Activated CD4-positive, alpha-beta T cell treated with anti-CD3 and anti-CD28 coated beads, Interleukin-2, amount 10 ng/mL, durations not matched to agents 7 days and 5 days (primary cell): ENCODE data around the gene SIDT1. TPM values are rescaled to one million over a fixed set of nuclear protein-coding genes. Genes with fewer than 3 reads are reported as not detected.
A peak's percentile ranks its signal among the peaks of the same experiment; 100 is the strongest.

Experiments used
- CTCF ChIA-PET: fragments of 350-600 bp; sonication (Branson Sonifier 250); formaldehyde crosslinking; loops from one replicate; lab custom pipeline; 2021; ENCODE audit warnings: antibody characterized with exemption; lab: Charles Lee
- POLR2A ChIA-PET: fragments of 350-600 bp; sonication (Branson Sonifier 250); formaldehyde crosslinking; loops from one replicate; lab custom pipeline; 2021; ENCODE audit warnings: antibody characterized with exemption; lab: Charles Lee
- DNase-seq: peaks from one replicate; pipeline ENCODE4 v3.0.0-alpha.2; 2020
- H3K27ac Mint-ChIP-seq: one replicate; pipeline ENCODE4 v1.8.0; 2021; ENCODE audit warnings: mild to moderate bottlenecking, moderate library complexity, mixed read lengths
- H3K27me3 Mint-ChIP-seq: one replicate; pipeline ENCODE4 v1.8.0; 2021; ENCODE audit warnings: mixed read lengths
- H3K36me3 Mint-ChIP-seq: one replicate; pipeline ENCODE4 v1.8.0; 2021; ENCODE audit warnings: low read depth, mixed read lengths
- H3K4me1 Mint-ChIP-seq: one replicate; pipeline ENCODE4 v1.8.0; 2021; ENCODE audit warnings: mixed read lengths
- H3K4me3 Mint-ChIP-seq: one replicate; pipeline ENCODE4 v1.8.0; 2021; ENCODE audit warnings: mild to moderate bottlenecking, moderate library complexity, mixed read lengths
- H3K9me3 Mint-ChIP-seq: one replicate; pipeline ENCODE4 v1.8.0; 2021; ENCODE audit warnings: mixed read lengths
- total RNA-seq, 2 experiments: library from RNA; stranded (reverse); gene quantifications; one replicate each; pipeline ENCODE4 v1.2.3, GENCODE V29; 2021

SIDT1 gene
- total RNA-seq, 2 experiments from 2014 or later, result 31.6 TPM

DNA sequence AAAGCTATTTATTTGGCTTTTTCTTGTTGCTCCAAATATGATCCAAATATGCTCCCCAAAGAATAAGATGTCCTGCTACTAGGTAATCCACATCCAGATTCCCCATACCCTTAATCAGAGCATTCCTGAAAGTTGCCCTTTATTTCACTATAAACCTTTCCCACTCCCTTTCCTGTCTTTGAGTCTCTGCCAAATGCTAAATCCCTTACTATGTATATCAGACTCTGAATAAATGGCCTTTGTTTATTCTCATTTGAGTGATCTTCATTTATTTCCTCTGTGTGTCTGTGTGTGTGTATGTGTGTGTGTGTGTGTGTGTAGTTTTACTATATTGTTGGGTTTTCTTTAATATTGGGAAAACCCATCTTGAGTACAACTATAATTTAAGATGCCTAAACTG, 10.4 kb upstream of the SIDT1 start:
- DNase-seq, result no peak
- CTCF ChIA-PET, result no interaction called here
- Mint-ChIP-seq H3K36me3 (no peaks in the 10 kb centered on the region), H3K4me1 (peaks cover under 1% of the 10 kb centered on the region), H3K4me3 (no peak overlapping the region), H3K27me3 (peaks cover 39% of the 10 kb centered on the region), H3K9me3 (no peaks in the 10 kb centered on the region), H3K27ac (no peak overlapping the region)
- POLR2A ChIA-PET, result no interaction called here

DNA sequence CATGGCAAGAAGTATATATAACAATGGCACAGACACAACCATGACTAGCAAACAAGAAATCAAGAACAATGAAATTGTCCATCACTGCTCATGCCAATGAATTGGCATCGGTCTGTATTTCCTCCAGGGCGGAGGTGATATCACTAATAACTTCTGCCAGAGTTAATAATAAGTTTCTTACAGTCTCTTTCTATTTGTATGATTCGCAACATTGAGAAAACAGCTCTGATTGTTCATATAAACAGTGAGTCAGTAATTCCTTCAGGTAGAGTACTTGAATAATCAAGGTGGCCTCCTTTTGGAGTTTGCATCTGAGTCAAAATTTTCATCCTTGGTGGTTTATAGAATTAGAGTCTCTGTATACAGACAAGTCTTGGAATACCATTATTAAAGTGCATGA, 9.1 kb upstream of the SIDT1 start:
- no peaks in the 10 kb centered on the region for H3K4me1 Mint-ChIP-seq
- ChIA-PET CTCF (no interaction called here), POLR2A (no interaction called here)
- H3K27me3 Mint-ChIP-seq, result peaks cover 40% of the 10 kb centered on the region
- DNase-seq, result no peak
- no peak overlapping the region for H3K27ac Mint-ChIP-seq
- H3K4me3 Mint-ChIP-seq, result no peak overlapping the region
- H3K9me3 Mint-ChIP-seq, result no peaks in the 10 kb centered on the region
- no peaks in the 10 kb centered on the region for H3K36me3 Mint-ChIP-seq

DNA sequence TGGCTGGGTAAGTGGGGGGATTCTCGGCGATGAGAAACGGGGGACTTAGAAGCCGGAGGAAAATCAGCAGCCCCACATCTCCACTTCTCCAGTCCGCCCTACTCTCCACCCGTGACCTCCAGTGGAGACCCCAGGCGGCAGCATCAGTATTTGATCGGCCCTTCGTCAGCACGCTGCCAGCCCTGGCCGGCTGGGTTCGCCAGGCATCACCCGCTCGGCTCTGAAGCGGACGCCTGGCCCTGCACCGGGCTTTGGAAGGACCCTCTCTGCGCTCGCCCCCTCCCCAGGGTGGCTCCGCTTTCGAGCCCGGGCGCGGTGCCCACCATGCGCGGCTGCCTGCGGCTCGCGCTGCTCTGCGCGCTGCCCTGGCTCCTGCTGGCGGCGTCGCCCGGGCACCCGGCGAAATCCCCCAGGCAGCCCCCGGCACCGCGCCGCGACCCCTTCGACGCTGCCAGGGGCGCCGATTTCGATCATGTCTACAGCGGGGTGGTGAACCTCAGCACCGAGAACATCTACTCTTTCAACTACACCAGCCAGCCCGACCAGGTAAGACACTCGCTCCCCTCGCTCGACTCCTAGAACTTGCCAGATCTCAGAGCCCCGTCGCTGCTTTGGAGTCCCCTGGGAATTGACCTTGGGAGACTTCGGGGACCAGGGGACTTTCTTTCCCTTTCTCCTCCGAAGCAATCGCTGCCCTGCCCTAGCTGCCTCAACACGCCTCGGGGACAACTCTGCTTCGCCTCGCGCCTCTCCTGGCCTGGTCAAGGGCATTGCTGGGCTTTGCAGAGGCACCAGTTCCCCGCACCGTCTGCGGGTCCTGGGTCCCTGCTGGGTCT, 561 bp downstream of the SIDT1 start:
- peak overlapping the region; percentile 99 for H3K27ac Mint-ChIP-seq
- CTCF ChIA-PET, result no interaction called here

DNA sequence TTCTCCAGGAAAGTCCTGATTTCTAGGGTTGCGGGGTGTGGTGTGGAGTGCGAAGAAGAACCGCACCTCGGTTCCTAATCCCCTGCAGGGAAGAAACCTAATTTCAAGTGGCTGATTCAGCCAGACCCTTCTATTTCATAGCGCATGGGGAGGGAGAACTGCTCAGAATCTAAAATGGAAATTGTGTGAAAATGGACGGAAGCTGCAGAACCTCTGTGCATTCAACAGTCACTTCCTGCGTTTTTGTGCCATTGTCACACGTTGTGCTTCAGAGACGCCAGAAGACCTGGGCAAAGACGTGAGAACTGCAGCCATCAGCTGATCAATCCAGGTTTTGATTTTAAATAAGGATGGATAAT, 1.2 kb downstream of the SIDT1 start:
- peaks cover 36% of the 10 kb centered on the region for H3K36me3 Mint-ChIP-seq
- H3K4me3 Mint-ChIP-seq, result peak overlapping the region; percentile 98
- peak; percentile 67 for DNase-seq
- H3K4me1 Mint-ChIP-seq, result peaks cover 55% of the 10 kb centered on the region
- ChIA-PET CTCF (no interaction called here), POLR2A (no interaction called here)
- peak overlapping the region; percentile 99 for H3K27ac Mint-ChIP-seq
- no peaks in the 10 kb centered on the region for H3K27me3 Mint-ChIP-seq
- no peaks in the 10 kb centered on the region for H3K9me3 Mint-ChIP-seq

More for the DNA sequence above, 561 bp downstream of the SIDT1 start:
- no peaks in the 10 kb centered on the region for H3K9me3 Mint-ChIP-seq
- POLR2A ChIA-PET, result no interaction called here
- H3K36me3 Mint-ChIP-seq, result peaks cover 32% of the 10 kb centered on the region
- H3K4me3 Mint-ChIP-seq, result peak overlapping the region; percentile 98
- peaks cover 55% of the 10 kb centered on the region for H3K4me1 Mint-ChIP-seq
- peak; percentile 52 for DNase-seq
- H3K27me3 Mint-ChIP-seq, result peaks cover 3% of the 10 kb centered on the region

DNA sequence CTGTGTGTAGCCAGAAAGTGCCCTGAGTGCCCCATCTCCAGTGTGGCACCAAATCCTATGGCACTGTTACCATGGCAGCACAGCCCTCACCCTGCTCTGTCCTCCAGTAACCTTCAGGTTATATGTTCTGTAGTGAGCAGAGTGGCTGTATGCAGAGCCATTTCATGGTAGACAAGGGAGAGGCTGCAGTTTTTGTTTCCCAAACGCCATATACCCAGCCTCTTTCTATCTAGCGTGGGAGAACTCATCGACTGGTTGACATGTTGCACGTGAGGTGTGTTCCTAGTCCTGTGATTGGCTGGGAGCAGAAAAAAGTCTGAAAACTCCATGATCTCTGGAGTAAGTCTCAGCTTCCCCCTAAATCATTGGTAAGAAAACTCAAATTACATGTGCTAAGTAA, 2.0 kb downstream of the SIDT1 start:
- DNase-seq, result peak; percentile 48
- POLR2A ChIA-PET, result no interaction called here
- Mint-ChIP-seq H3K27ac (peak overlapping the region; percentile 99), H3K9me3 (no peaks in the 10 kb centered on the region), H3K27me3 (no peaks in the 10 kb centered on the region), H3K36me3 (peaks cover 41% of the 10 kb centered on the region), H3K4me1 (peaks cover 55% of the 10 kb centered on the region), H3K4me3 (peak overlapping the region; percentile 98)
- CTCF ChIA-PET, result interaction anchor here (0.7 kb wide), 1 partner anchor 286 kb away, joined by 6 read pairs; no protein-coding TSS in a partner anchor

DNA sequence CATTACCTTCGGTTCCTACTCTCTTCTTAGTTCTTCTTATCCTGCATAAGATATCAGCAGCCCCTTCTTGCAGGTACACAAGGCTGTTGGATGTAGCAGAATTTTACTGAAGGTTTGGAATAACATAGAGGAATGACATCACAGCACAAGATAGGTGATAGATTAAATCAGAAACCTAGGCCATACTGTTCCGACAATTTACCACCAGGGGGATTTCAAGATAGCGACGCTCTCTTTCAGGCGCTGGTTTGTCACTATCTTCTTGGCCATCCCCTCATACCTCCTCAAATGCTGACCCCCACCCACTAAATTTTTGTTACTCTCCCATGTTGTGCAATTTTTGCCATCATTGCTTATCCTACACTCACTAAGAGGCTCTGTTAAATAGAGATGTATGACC, 3.5 kb downstream of the SIDT1 start:
- no peak overlapping the region for H3K27ac Mint-ChIP-seq
- H3K27me3 Mint-ChIP-seq, result no peaks in the 10 kb centered on the region
- peaks cover 51% of the 10 kb centered on the region for H3K4me1 Mint-ChIP-seq
- no peak for DNase-seq
- ChIA-PET CTCF (interaction anchor here (1.6 kb wide), 1 partner anchor 21 kb away, joined by 4 read pairs; the partner anchor contains the start of gene SPICE1), POLR2A (no interaction called here)
- H3K36me3 Mint-ChIP-seq, result peaks cover 52% of the 10 kb centered on the region
- peaks cover 3% of the 10 kb centered on the region for H3K9me3 Mint-ChIP-seq
- H3K4me3 Mint-ChIP-seq, result no peak overlapping the region

DNA sequence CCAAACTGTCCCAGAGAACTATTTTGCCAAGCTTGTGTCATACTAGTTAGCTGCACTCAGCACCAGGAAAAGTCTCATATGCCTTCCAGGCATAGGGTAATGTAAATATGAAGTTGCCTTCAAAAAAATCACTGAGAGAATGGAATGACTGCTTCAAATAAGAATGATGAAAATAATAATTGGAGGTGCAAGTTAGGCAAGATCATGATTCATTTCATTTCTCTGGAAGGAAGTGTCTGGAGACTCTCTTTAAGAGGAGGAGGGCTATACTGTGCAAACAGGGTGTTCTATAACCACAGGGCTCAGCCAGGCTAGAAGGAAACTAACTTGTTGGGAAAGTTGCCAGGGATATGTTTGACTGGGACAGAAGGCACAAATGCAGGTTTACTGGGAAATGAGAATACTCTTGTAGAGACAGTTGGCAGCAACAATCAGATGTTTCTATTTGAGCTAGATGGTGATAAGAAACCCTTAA, 4.3 kb downstream of the SIDT1 start:
- H3K36me3 Mint-ChIP-seq, result peaks cover 58% of the 10 kb centered on the region
- POLR2A ChIA-PET, result no interaction called here
- peaks cover 44% of the 10 kb centered on the region for H3K4me1 Mint-ChIP-seq
- no peak for DNase-seq
- no peak overlapping the region for H3K4me3 Mint-ChIP-seq
- CTCF ChIA-PET, result interaction anchor here (1.6 kb wide), 1 partner anchor 22 kb away, joined by 4 read pairs; the partner anchor contains the start of gene SPICE1
- no peaks in the 10 kb centered on the region for H3K27me3 Mint-ChIP-seq
- no peak overlapping the region for H3K27ac Mint-ChIP-seq
- H3K9me3 Mint-ChIP-seq, result peaks cover 7% of the 10 kb centered on the region

DNA sequence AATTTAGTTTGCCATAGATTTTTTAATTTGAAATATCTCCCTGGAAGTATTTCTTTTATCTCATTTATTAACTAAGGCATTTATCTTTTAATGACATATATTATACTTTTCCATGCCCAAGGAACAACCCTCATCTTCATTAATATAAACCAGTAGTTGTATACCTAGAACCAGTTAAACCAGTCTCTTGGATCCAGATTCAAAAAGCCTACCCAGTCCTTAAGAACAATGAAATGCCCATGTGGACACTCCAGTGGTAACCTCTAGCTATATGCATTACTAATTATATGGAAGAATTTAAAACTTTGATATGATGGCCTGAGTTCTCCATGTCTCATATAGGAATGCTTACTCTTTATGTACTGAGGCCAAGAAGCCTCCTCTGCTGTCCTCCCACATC, 4.8 kb downstream of the SIDT1 start:
- peaks cover 63% of the 10 kb centered on the region for H3K36me3 Mint-ChIP-seq
- ChIA-PET POLR2A (no interaction called here), CTCF (interaction anchor here (1.6 kb wide), 1 partner anchor 22 kb away, joined by 4 read pairs; the partner anchor contains the start of gene SPICE1)
- peaks cover 8% of the 10 kb centered on the region for H3K9me3 Mint-ChIP-seq
- no peaks in the 10 kb centered on the region for H3K27me3 Mint-ChIP-seq
- no peak overlapping the region for H3K4me3 Mint-ChIP-seq
- no peak overlapping the region for H3K27ac Mint-ChIP-seq
- H3K4me1 Mint-ChIP-seq, result peaks cover 40% of the 10 kb centered on the region
- DNase-seq, result no peak

DNA sequence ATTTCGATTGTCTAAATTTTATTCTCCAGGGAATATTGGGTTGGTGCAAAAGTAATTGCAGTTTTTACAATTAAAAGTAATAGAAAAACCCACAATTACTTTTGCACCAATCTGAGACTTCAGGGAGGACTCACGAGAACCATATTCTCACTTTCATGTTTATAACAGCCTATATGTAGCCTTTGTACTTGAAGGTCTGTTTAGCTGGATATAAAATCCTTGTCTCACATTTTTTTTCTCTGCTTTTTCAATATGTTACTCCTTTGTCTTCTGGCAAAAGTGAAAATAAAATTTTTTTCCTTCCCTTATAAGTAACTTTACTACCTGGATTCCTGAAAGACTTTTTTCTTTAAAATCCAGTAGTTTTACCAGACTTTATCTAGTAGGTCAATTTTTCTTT, 9.2 kb downstream of the SIDT1 start:
- ChIA-PET POLR2A (no interaction called here), CTCF (interaction anchor here (1.2 to 2.2 kb wide), 4 partner anchors 13 to 36 kb away, joined by 4 to 5 read pairs (median 4); no protein-coding TSS in a partner anchor)
- Mint-ChIP-seq H3K9me3 (peaks cover 12% of the 10 kb centered on the region), H3K4me1 (peaks cover 22% of the 10 kb centered on the region), H3K27ac (no peak overlapping the region), H3K36me3 (peaks cover 68% of the 10 kb centered on the region), H3K27me3 (no peaks in the 10 kb centered on the region), H3K4me3 (no peak overlapping the region)
- no peak for DNase-seq

DNA sequence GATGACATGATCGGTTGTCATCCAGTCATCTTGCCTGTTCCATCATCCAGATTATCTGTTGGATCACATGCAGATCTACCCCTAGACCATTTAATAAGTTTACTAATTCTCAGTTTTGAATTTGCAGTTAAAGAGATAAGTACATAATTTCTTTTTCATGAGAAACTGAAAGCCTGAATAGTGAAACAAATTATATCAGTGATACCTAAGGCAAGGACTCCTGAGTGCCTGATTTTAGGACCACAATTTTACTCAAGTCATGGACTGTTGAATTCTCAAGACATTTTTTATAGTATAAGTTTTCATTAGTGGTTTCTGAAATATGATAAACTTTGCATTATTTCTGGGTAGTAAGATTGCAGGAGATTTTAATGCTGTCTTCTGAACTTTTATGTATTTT, 13.2 kb downstream of the SIDT1 start:
- no peaks in the 10 kb centered on the region for H3K27me3 Mint-ChIP-seq
- peaks cover 12% of the 10 kb centered on the region for H3K9me3 Mint-ChIP-seq
- POLR2A ChIA-PET, result no interaction called here
- no peak overlapping the region for H3K4me3 Mint-ChIP-seq
- no peak for DNase-seq
- no peak overlapping the region for H3K27ac Mint-ChIP-seq
- peaks cover 53% of the 10 kb centered on the region for H3K36me3 Mint-ChIP-seq
- CTCF ChIA-PET, result no interaction called here
- H3K4me1 Mint-ChIP-seq, result peaks cover 15% of the 10 kb centered on the region

DNA sequence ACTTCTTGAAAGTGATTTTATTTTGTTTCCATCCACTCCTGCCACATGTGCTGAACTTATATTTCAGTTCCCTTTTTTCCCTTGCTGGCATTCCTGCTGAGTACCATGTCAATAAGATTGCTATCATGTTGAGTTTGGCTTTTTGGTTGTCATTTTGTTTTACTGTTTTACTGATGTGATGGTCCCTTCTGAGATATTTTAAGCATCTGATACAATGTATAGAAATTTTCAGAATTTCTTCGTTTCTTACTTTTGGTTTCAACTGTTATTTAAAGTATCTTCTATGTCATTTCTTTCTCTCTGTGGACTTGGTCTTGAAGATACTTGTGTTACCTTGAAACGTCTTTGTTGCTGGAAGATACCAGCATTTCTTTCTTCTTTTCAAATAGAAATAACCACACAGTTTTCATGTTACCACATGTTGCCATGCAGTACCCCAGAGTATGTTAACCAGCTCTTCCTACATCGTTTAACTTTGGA, 14.1 kb downstream of the SIDT1 start:
- no peak for DNase-seq
- Mint-ChIP-seq H3K9me3 (peaks cover 6% of the 10 kb centered on the region), H3K36me3 (peaks cover 48% of the 10 kb centered on the region), H3K27me3 (no peaks in the 10 kb centered on the region), H3K4me3 (no peak overlapping the region), H3K27ac (no peak overlapping the region), H3K4me1 (peaks cover 15% of the 10 kb centered on the region)
- CTCF ChIA-PET, result interaction anchor here (1.0 to 1.3 kb wide), 2 partner anchors 20 to 31 kb away, joined by 3 to 5 read pairs; no protein-coding TSS in a partner anchor
- POLR2A ChIA-PET, result no interaction called here

DNA sequence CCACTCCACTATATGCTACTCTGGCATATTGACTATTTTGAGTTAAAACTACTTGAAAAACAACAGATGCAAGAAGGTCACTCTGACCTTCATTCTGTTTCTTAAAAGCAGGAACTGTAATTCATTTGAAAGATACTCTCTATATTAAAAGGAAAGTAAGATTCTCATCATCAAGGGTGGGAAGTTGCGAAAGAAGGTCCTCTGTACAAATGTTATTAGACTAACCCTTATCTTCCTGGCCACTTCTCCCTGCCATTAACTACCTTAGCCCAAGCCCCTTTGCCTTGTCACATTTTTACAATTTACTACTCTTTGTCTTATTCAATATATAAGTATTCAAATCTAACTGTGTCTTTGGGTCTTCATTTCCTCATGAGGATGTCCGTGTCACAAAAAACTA, 16.1 kb downstream of the SIDT1 start:
- Mint-ChIP-seq H3K9me3 (no peaks in the 10 kb centered on the region), H3K4me1 (peaks cover 15% of the 10 kb centered on the region), H3K27me3 (no peaks in the 10 kb centered on the region), H3K4me3 (no peak overlapping the region), H3K36me3 (peaks cover 34% of the 10 kb centered on the region), H3K27ac (no peak overlapping the region)
- ChIA-PET POLR2A (no interaction called here), CTCF (no interaction called here)
- DNase-seq, result no peak

DNA sequence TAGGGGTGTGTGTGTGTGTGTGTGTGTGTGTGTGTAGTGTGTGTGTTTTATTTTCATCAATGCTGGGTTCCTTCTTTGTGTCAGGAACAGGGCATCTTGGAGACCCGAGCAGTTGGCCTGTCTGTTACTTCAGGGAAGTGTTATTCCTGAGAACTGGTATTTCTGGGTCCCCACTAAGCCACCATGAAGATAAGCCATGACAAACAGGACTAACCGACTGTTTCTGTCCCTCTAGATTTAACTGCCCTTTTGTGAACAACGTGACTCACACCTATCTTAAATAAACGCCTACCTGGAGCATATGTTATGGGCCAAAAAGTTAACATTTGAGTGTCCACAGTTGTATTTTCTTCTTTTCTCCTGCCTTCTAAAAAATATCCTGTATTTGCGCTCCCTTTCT, 19.5 kb downstream of the SIDT1 start:
- Mint-ChIP-seq H3K27me3 (no peaks in the 10 kb centered on the region), H3K9me3 (no peaks in the 10 kb centered on the region), H3K4me3 (no peak overlapping the region), H3K36me3 (peaks cover 25% of the 10 kb centered on the region), H3K4me1 (peaks cover 2% of the 10 kb centered on the region), H3K27ac (no peak overlapping the region)
- ChIA-PET CTCF (no interaction called here), POLR2A (no interaction called here)
- no peak for DNase-seq
